Heart right ventricle (tissue), 16 donors: Measurements from ENCODE around the gene CAMTA2. TPM values are rescaled to one million over a fixed set of nuclear protein-coding genes. Genes with fewer than 3 reads are reported as not detected.

Experiments used
- ATAC-seq, 8 donors: fragments of 200-7000 bp; cut with Tn5 transposase; one replicate each; pipeline ENCODE4 v1.9.1; 2020; ENCODE audit warnings: mild to moderate bottlenecking in 8 of 8, moderate library complexity in 8 of 8, moderate number of reproducible peaks in 1 of 8
- DNase-seq, 2 donors: peaks; one replicate each; pipeline ENCODE4 v3.0.0-alpha.2; 2020
- H3K27ac ChIP-seq, 10 donors: fragments of 200-600 bp; sonication (generic) in 2 of 10; one replicate each; pipeline versions ENCODE4 v1.5.0 to v1.8.0; 2020 to 2022; ENCODE audit warnings: mild to moderate bottlenecking in 3 of 10
- H3K27me3 ChIP-seq, 7 donors: fragments of 200-600 bp; one replicate each; pipeline ENCODE4 v1.8.0; 2021 to 2022; ENCODE audit warnings: mild to moderate bottlenecking in 2 of 7
- H3K36me3 ChIP-seq, 9 donors: fragments of 200-600 bp; sonication (generic) in 1 of 9; one replicate each; pipeline versions ENCODE4 v1.5.0 to v1.8.0; 2020 to 2022; ENCODE audit warnings: mild to moderate bottlenecking in 2 of 9
- H3K4me1 ChIP-seq, 9 donors: fragments of 200-600 bp; sonication (generic) in 1 of 9; one replicate each; pipeline versions ENCODE4 v1.5.0 to v1.8.0; 2020 to 2022; ENCODE audit warnings: mild to moderate bottlenecking in 4 of 9
- H3K4me3 ChIP-seq, 10 donors: fragments of 200-600 bp; sonication (generic) in 2 of 10; one replicate each; pipeline versions ENCODE4 v1.5.0 to v1.8.0; 2020 to 2022; ENCODE audit warnings: mild to moderate bottlenecking in 7 of 10, moderate library complexity in 2 of 10
- H3K9me3 ChIP-seq, 11 donors: fragments of 200-600 bp in 10 of 11; sonication (generic) in 2 of 11; one replicate each; pipeline versions ENCODE4 v1.5.0 to v1.8.0; 2013 to 2022; ENCODE audit warnings: mild to moderate bottlenecking in 2 of 11, control low read depth in 1 of 11, moderate library complexity in 1 of 11
- WGBS, 2 donors: extraction: QIAGEN DNeasy Blood & Tissue Kit; methylation state at CpG; one replicate each; pipeline ENCODE4 v1.1.7; 2013; ENCODE audit warnings: inconsistent platforms in 1 of 2; 5-methylcytosine and 5-hydroxymethylcytosine counted together
- intact Hi-C, 10 donors: fragments of 100-400 bp; cut with DNase I; formaldehyde crosslinking; loops; one replicate each; pipeline versions ENCODE4 v1.11.1 to v1.14.2; 2022
- microRNA-seq, 2 donors: library from miRNA; unstranded; fragments of <30 nt; microRNA quantifications; one replicate each; pipeline ENCODE4 v1.2.0, GENCODE V29; 2021
- polyA plus RNA-seq, 2 donors: library from polyadenylated mRNA; stranded (reverse); fragments of 200-250 nt; gene quantifications; one replicate each; pipeline ENCODE4 v1.2.3, GENCODE V29; 2013
- total RNA-seq, 10 donors: library from RNA; stranded (reverse); fragmentation: NEBNext Ultra II Directional in 3 of 10; extraction: Animal tissue kit (Norgen Biotek cat#: 25700) in 3 of 10; gene quantifications; one replicate each; pipeline versions ENCODE4 v1.2.1 to v1.2.4, GENCODE V29; 2021 to 2023
- TF ChIP-seq, protein P1 (sequence below), 9 donors: fragments of 200-600 bp; sonication (generic) in 2 of 9; IDR thresholded peaks; one replicate each; pipeline versions ENCODE4 v1.5.0 to v1.8.0; 2021 to 2022; ENCODE audit warnings: antibody characterized with exemption in 9 of 9, mild to moderate bottlenecking in 5 of 9, moderate library complexity in 1 of 9
- donor health status: Arrhythmogenic right ventricular cardiomyopathy.
- donor health status: ischemic (EF 13 %, LVEDD 7.1; RV severe dilation, severe dysfunction).
- donor health status: healthy with polysubstance abuse.
- donor health status: DM: no; HTN: yes; CAD: no.
- donor health status: DM: no; HTN: no; CAD: no.
- donor health status: ischemic (EF 25% LVEDD 6.9; RV normal size, moderate dysfunction).
- donor health status: ischemic (EF 25% LVEDD 5.7; RV mildly dilated, moderate dysfunction).
- donor health status: healthy.
- donor health status: DM: yes; HTN: yes; CAD: no.
- donor health status: Ischemic cardiomyopathy.
- donor health status: ischemic (EF 35%, LVEDD 5.7; RV mildly dilated, moderate dysfunction).
- donor health status: nonischemic (EF 11% LVEDD 7.7; RV severe dilation, severe dysfunction).
- donor health status: DM: yes; HTN: yes; CAD: no.
- donor health status: PGD.
- donor health status: ischemic (EF 29% LVEDD 5.4; RV normal size, mild dysfunction).
- donor health status: nonischemic (EF 23%, LVEDD 6.1; RV moderate dilation, normal function).

CAMTA2 gene
- total and polyA plus RNA-seq, 12 donors: 26.0 to 74.3 (median 34.3) TPM

DNA sequence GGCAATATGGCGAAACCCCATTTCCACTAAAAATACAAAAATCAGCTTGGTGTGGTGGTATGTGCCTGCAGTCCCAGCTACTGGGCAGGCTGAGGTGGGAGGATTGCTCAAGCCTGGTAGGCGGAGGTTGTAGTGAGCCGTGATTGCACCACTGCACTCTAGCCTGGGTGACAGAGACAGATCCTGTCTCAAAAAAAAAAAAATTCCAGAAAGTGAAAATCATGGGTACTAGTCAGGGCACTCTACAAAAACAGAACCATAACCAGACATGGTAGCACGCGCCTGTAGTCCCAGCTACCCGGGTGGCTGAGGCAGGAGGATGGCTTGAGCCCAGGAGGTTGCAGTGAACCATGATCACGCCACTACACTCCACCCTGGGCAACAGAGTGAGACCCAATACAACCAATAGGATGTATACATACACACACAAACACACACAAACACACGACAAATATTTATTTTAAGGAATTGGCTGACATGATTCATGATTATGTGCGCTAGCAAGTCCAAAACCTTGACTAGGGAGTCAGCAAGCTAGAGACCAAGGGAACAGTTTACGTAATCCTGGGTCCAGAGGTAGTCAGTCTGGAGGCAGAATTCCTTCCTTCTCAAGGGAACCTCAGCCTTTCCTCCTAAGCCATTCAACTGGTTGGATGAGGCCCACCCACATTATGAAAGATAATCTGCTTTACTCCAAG, 67.0 kb downstream of the CAMTA2 start:
- peaks cover 0 to 11% (median 0%) of the 10 kb centered on the region in 9 donors for H3K4me1 ChIP-seq
- H3K36me3 ChIP-seq: no peaks in the 10 kb centered on the region
- WGBS, 2 donors: 88 to 90% methylated on average over 10 of the region's 10 CpGs
- no peaks in the 10 kb centered on the region for H3K9me3 ChIP-seq
- TF ChIP-seq, protein P1, sequence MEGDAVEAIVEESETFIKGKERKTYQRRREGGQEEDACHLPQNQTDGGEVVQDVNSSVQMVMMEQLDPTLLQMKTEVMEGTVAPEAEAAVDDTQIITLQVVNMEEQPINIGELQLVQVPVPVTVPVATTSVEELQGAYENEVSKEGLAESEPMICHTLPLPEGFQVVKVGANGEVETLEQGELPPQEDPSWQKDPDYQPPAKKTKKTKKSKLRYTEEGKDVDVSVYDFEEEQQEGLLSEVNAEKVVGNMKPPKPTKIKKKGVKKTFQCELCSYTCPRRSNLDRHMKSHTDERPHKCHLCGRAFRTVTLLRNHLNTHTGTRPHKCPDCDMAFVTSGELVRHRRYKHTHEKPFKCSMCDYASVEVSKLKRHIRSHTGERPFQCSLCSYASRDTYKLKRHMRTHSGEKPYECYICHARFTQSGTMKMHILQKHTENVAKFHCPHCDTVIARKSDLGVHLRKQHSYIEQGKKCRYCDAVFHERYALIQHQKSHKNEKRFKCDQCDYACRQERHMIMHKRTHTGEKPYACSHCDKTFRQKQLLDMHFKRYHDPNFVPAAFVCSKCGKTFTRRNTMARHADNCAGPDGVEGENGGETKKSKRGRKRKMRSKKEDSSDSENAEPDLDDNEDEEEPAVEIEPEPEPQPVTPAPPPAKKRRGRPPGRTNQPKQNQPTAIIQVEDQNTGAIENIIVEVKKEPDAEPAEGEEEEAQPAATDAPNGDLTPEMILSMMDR (IDR thresholded peaks at IDR 0.05): no peak
- peak in 1 of 8 donors; percentile 56 for ATAC-seq
- intact Hi-C loops: no loop called here
- no peaks in the 10 kb centered on the region for H3K27me3 ChIP-seq
- no peak for DNase-seq
- H3K27ac ChIP-seq: no peak overlapping the region
- no peak overlapping the region for H3K4me3 ChIP-seq

DNA sequence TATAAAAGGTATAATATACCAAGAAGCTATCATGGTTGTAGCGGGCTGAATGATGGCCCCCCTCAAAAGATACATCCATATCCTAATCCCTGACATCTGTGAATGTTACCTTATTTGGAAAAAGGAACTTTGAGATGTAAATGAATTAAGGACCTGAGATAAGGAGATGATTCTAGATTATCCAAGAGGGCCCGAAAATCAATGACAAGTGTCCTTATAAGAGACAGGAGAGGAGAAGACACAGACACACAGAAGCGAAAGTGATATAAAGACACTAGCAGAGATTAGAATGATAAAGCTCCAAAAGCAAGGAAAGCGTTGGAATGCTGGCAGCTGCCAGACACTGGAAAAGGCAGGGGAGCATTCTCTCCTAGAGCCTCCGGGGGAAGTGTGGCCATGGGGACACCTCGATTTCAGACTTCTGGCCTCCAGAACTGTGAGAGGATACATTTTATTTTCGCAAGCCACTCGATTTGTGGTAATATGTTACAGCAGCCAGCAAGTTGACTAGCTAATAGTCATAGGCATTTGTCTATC, 67.9 kb downstream of the CAMTA2 start:
- peaks cover 0 to 11% (median 0%) of the 10 kb centered on the region in 9 donors for H3K4me1 ChIP-seq
- intact Hi-C loops: loop anchor here in 2 of 10 donors (10.0 kb wide), 2 partner anchors 65 to 145 kb away; partner anchors contain the start of gene CAMTA2 (in 1 of the 2)
- no peak overlapping the region for H3K4me3 ChIP-seq
- ATAC-seq (no peak), DNase-seq (no peak)
- TF ChIP-seq, protein P1 (IDR thresholded peaks at IDR 0.05): no peak
- no peaks in the 10 kb centered on the region for H3K9me3 ChIP-seq
- no peaks in the 10 kb centered on the region for H3K27me3 ChIP-seq
- no peak overlapping the region for H3K27ac ChIP-seq
- no peaks in the 10 kb centered on the region for H3K36me3 ChIP-seq
- WGBS, 2 donors: 68 to 70% methylated on average over 8 of the region's 8 CpGs

Small RNAs within 50 kb of the gene (microRNA-seq; reads per million reads assigned to microRNA genes)
- gene MIR6864: 0 reads per million in 2 donors
- gene MIR6865: 0 to 0.51 reads per million in 2 donors

Other genes starting within 250 kb of the CAMTA2 start
- gene ZMYND15, start 247.8 kb downstream of the CAMTA2 start, total RNA-seq: 1 to 10 TPM in 1 of 10 donors, under 1 TPM in 8, not detected in 1; 0.15 to 2.1 (median 0.38) TPM
- gene ZMYND15, start 247.8 kb downstream of the CAMTA2 start, polyA plus RNA-seq: under 1 TPM; 0.20 to 0.22 TPM
- 10 to 100 TPM in 1 of 10 donors, 1 to 10 TPM in 9; 2.8 to 29.6 (median 4.2) TPM for gene CXCL16, start 247.7 kb downstream of the CAMTA2 start, total RNA-seq
- gene CXCL16, start 247.7 kb downstream of the CAMTA2 start, polyA plus RNA-seq: 1 to 10 TPM; 1.5 to 3.3 TPM
- not detected for gene TM4SF5, start 215.8 kb downstream of the CAMTA2 start, total RNA-seq
- not detected for gene TM4SF5, start 215.8 kb downstream of the CAMTA2 start, polyA plus RNA-seq
- 1 to 10 TPM in 1 of 10 donors, under 1 TPM in 7, not detected in 2; 0.38 to 2.1 (median 0.59) TPM for gene VMO1, start 201.3 kb downstream of the CAMTA2 start, total RNA-seq
- 1 to 10 TPM; 1.2 to 1.8 TPM for gene VMO1, start 201.3 kb downstream of the CAMTA2 start, polyA plus RNA-seq
- gene GLTPD2, start 198.7 kb downstream of the CAMTA2 start, total RNA-seq: under 1 TPM in 1 of 10 donors, not detected in 9; 0.25 TPM
- not detected for gene GLTPD2, start 198.7 kb downstream of the CAMTA2 start, polyA plus RNA-seq
- gene PSMB6, start 191.5 kb downstream of the CAMTA2 start, total RNA-seq: 100 to 1,000 TPM; 160 to 221 (median 176) TPM
- gene PSMB6, start 191.5 kb downstream of the CAMTA2 start, polyA plus RNA-seq: 100 to 1,000 TPM; 151 to 386 TPM
- gene PLD2, start 180.5 kb downstream of the CAMTA2 start, total RNA-seq: 10 to 100 TPM in 6 of 10 donors, 1 to 10 TPM in 4; 6.4 to 18.6 (median 10.4) TPM
- gene PLD2, start 180.5 kb downstream of the CAMTA2 start, polyA plus RNA-seq: 10 to 100 TPM in 1 of 2 donors, 1 to 10 TPM in 1; 5.6 to 20.7 TPM
- gene MINK1, start 154.3 kb downstream of the CAMTA2 start, total RNA-seq: 10 to 100 TPM; 26.4 to 54.1 (median 33.5) TPM
- gene MINK1, start 154.3 kb downstream of the CAMTA2 start, polyA plus RNA-seq: 10 to 100 TPM; 17.3 to 52.3 TPM
- under 1 TPM in 9 of 10 donors, not detected in 1; 0.28 to 0.86 (median 0.39) TPM for gene C17orf107, start 88.1 kb downstream of the CAMTA2 start, total RNA-seq
- gene C17orf107, start 88.1 kb downstream of the CAMTA2 start, polyA plus RNA-seq: under 1 TPM; 0.44 to 0.57 TPM
- 1 to 10 TPM in 3 of 10 donors, under 1 TPM in 7; 0.19 to 1.6 (median 0.53) TPM for gene CHRNE, start 84.6 kb downstream of the CAMTA2 start, total RNA-seq
- under 1 TPM; 0.44 to 0.71 TPM for gene CHRNE, start 84.6 kb downstream of the CAMTA2 start, polyA plus RNA-seq
- under 1 TPM in 5 of 10 donors, not detected in 5; 0.15 to 0.53 (median 0.39) TPM for gene GP1BA, start 55.4 kb downstream of the CAMTA2 start, total RNA-seq
- under 1 TPM; 0.04 to 0.15 TPM for gene GP1BA, start 55.4 kb downstream of the CAMTA2 start, polyA plus RNA-seq
- 100 to 1,000 TPM; 181 to 312 (median 242) TPM for gene SLC25A11, start 47.6 kb downstream of the CAMTA2 start, total RNA-seq
- gene SLC25A11, start 47.6 kb downstream of the CAMTA2 start, polyA plus RNA-seq: 100 to 1,000 TPM; 126 to 127 TPM
- gene RNF167, start 47.4 kb downstream of the CAMTA2 start, total RNA-seq: 100 to 1,000 TPM in 1 of 10 donors, 10 to 100 TPM in 9; 65.0 to 104 (median 80.9) TPM
- 100 to 1,000 TPM; 132 to 202 TPM for gene RNF167, start 47.4 kb downstream of the CAMTA2 start, polyA plus RNA-seq
- gene PFN1, start 39.1 kb downstream of the CAMTA2 start, total RNA-seq: 100 to 1,000 TPM; 144 to 376 (median 160) TPM
- gene PFN1, start 39.1 kb downstream of the CAMTA2 start, polyA plus RNA-seq: 100 to 1,000 TPM; 170 to 830 TPM
- 1,000 to 10,000 TPM in 2 of 10 donors, 100 to 1,000 TPM in 8; 609 to 1,418 (median 746) TPM for gene ENO3, start 36.6 kb downstream of the CAMTA2 start, total RNA-seq
- 1,000 to 10,000 TPM in 1 of 2 donors, 100 to 1,000 TPM in 1; 143 to 1,668 TPM for gene ENO3, start 36.6 kb downstream of the CAMTA2 start, polyA plus RNA-seq
- gene SPAG7, start 19.9 kb downstream of the CAMTA2 start, total RNA-seq: 100 to 1,000 TPM in 9 of 10 donors, 10 to 100 TPM in 1; 95.5 to 189 (median 135) TPM
- 100 to 1,000 TPM; 134 to 157 TPM for gene SPAG7, start 19.9 kb downstream of the CAMTA2 start, polyA plus RNA-seq
- 1 to 10 TPM; 1.8 to 2.9 (median 2.2) TPM for gene INCA1, start 9.8 kb upstream of the CAMTA2 start, total RNA-seq
- 1 to 10 TPM in 1 of 2 donors, under 1 TPM in 1; 0.83 to 7.8 TPM for gene INCA1, start 9.8 kb upstream of the CAMTA2 start, polyA plus RNA-seq
- 100 to 1,000 TPM; 565 to 826 (median 598) TPM for gene KIF1C, start 10.3 kb upstream of the CAMTA2 start, total RNA-seq
- gene KIF1C, start 10.3 kb upstream of the CAMTA2 start, polyA plus RNA-seq: 100 to 1,000 TPM; 141 to 158 TPM
- under 1 TPM in 3 of 10 donors, not detected in 7; 0.11 to 0.14 (median 0.12) TPM for gene SLC52A1, start 47.8 kb upstream of the CAMTA2 start, total RNA-seq
- gene SLC52A1, start 47.8 kb upstream of the CAMTA2 start, polyA plus RNA-seq: not detected
- gene ZFP3, start 90.8 kb upstream of the CAMTA2 start, total RNA-seq: 10 to 100 TPM in 8 of 10 donors, 1 to 10 TPM in 2; 7.6 to 14.6 (median 12.2) TPM
- 1 to 10 TPM; 3.1 to 4.5 TPM for gene ZFP3, start 90.8 kb upstream of the CAMTA2 start, polyA plus RNA-seq
- gene ZNF232, start 124.2 kb upstream of the CAMTA2 start, total RNA-seq: 1 to 10 TPM; 2.1 to 5.8 (median 4.4) TPM
- gene ZNF232, start 124.2 kb upstream of the CAMTA2 start, polyA plus RNA-seq: 1 to 10 TPM; 3.6 to 4.3 TPM
- 1 to 10 TPM in 2 of 10 donors, under 1 TPM in 7, not detected in 1; 0.05 to 1.6 (median 0.06) TPM for gene USP6, start 128.4 kb upstream of the CAMTA2 start, total RNA-seq
- under 1 TPM; 0.01 to 0.07 TPM for gene USP6, start 128.4 kb upstream of the CAMTA2 start, polyA plus RNA-seq
- 1 to 10 TPM; 4.0 to 9.1 (median 6.7) TPM for gene ZNF594, start 204.2 kb upstream of the CAMTA2 start, total RNA-seq
- gene ZNF594, start 204.2 kb upstream of the CAMTA2 start, polyA plus RNA-seq: 1 to 10 TPM; 1.4 to 3.6 TPM
- 1 to 10 TPM in 2 of 10 donors, under 1 TPM in 8; 0.11 to 9.7 (median 0.73) TPM for gene SCIMP, start 247.2 kb upstream of the CAMTA2 start, total RNA-seq
- 1 to 10 TPM in 1 of 2 donors, under 1 TPM in 1; 0.15 to 1.0 TPM for gene SCIMP, start 247.2 kb upstream of the CAMTA2 start, polyA plus RNA-seq